CD4-positive, alpha-beta memory T cell (primary cell): ENCODE data around the gene GNPDA2. TPM values are rescaled to one million over a fixed set of nuclear protein-coding genes. Genes with fewer than 3 reads are reported as not detected.
A peak's percentile ranks its signal among the peaks of the same experiment; 100 is the strongest.

ENCODE experiments used
- CTCF ChIA-PET: fragments of 350-600 bp; sonication (Branson Sonifier 250); formaldehyde crosslinking; loops from one replicate; lab custom pipeline; 2021; ENCODE audit warnings: inconsistent platforms; ENCODE audit not compliant: partially characterized antibody; lab: Charles Lee
- POLR2A ChIA-PET: fragments of 350-600 bp; sonication (Branson Sonifier 250); formaldehyde crosslinking; loops from one replicate; lab custom pipeline; 2021; ENCODE audit not compliant: partially characterized antibody; lab: Charles Lee
- DNase-seq, 5 donors: peaks; one replicate each; pipeline versions ENCODE4 v3.0.0 to v3.0.0-alpha.2; 2020 to 2022; ENCODE audit warnings: mixed read lengths in 1 of 5
- H3K27ac ChIP-seq: one replicate; pipeline ENCODE4 v1.7.0; 2013; ENCODE audit warnings: low read depth, low read length
- H3K27me3 ChIP-seq: 2 replicates; pipeline ENCODE4 v1.7.0; 2013; ENCODE audit warnings: mild to moderate bottlenecking, low read length, moderate library complexity; ENCODE audit not compliant: insufficient read depth
- H3K36me3 ChIP-seq: 2 replicates; pipeline ENCODE4 v1.7.0; 2013; ENCODE audit warnings: mild to moderate bottlenecking, low read length, moderate library complexity; ENCODE audit not compliant: insufficient read depth
- H3K4me1 ChIP-seq: 2 replicates; pipeline ENCODE4 v1.7.0; 2013; ENCODE audit warnings: mild to moderate bottlenecking, low read length, moderate library complexity; ENCODE audit not compliant: insufficient read depth
- H3K4me3 ChIP-seq, 2 donors: one replicate each; pipeline ENCODE4 v1.7.0; 2013; ENCODE audit warnings: low read length in 2 of 2, mild to moderate bottlenecking in 1 of 2
- H3K9me3 ChIP-seq, 2 donors: one replicate each; pipeline ENCODE4 v1.7.0; 2013; ENCODE audit warnings: low read length in 2 of 2, control low read depth in 1 of 2; ENCODE audit not compliant: control insufficient read depth in 1 of 2
- H3K27ac Mint-ChIP-seq, 7 donors: one replicate each; pipeline ENCODE4 v1.8.0; 2020 to 2021; ENCODE audit warnings: mixed read lengths in 7 of 7, mild to moderate bottlenecking in 6 of 7, inconsistent platforms in 3 of 7, moderate library complexity in 3 of 7
- H3K27me3 Mint-ChIP-seq, 2 donors: one replicate each; pipeline ENCODE4 v1.8.0; 2020 to 2021; ENCODE audit warnings: mixed read lengths in 2 of 2
- H3K36me3 Mint-ChIP-seq, 2 donors: one replicate each; pipeline ENCODE4 v1.8.0; 2020 to 2021; ENCODE audit warnings: mixed read lengths in 2 of 2, inconsistent platforms in 1 of 2, mild to moderate bottlenecking in 1 of 2
- H3K4me1 Mint-ChIP-seq, 4 donors: one replicate each; pipeline ENCODE4 v1.8.0; 2020 to 2021; ENCODE audit warnings: mixed read lengths in 4 of 4, mild to moderate bottlenecking in 1 of 4
- H3K4me3 Mint-ChIP-seq, 8 donors: one replicate each; pipeline ENCODE4 v1.8.0; 2020 to 2021; ENCODE audit warnings: mixed read lengths in 8 of 8, mild to moderate bottlenecking in 7 of 8, moderate library complexity in 6 of 8, inconsistent platforms in 3 of 8
- H3K9me3 Mint-ChIP-seq, 8 donors: one replicate each; pipeline ENCODE4 v1.8.0; 2020 to 2021; ENCODE audit warnings: mixed read lengths in 8 of 8, mild to moderate bottlenecking in 5 of 8, inconsistent platforms in 3 of 8, moderate library complexity in 1 of 8
- intact Hi-C: fragments of 100-400 bp; cut with micrococcal nuclease; formaldehyde crosslinking; loops from one replicate; pipeline ENCODE4 v1.15.1; 2023
- polyA plus RNA-seq, 2 donors: library from polyadenylated mRNA; unstranded; fragments of 300-500 nt; fragmentation: Illumina TruSeq; gene quantifications; one replicate each; pipeline ENCODE4 v1.2.3, GENCODE V29; 2021
- total RNA-seq, 2 experiments: library from RNA; stranded (reverse); gene quantifications; one replicate each; pipeline ENCODE4 v1.2.3, GENCODE V29; 2021

GNPDA2 gene
- 10 to 100 TPM; 12.5 to 15.1 TPM for total RNA-seq
- polyA plus RNA-seq, result 10 to 100 TPM; 20.4 to 23.5 TPM

- no peaks in the 10 kb centered on the region for H3K36me3 ChIP-seq
- H3K27ac ChIP-seq, result peak within 1 kb of the TSS; percentile 56
- H3K4me3 Mint-ChIP-seq, result peak within 1 kb of the TSS; percentile 90 to 95 (median 94)
- peaks cover 37% of the 10 kb centered on the region for H3K4me1 ChIP-seq
- no peaks in the 10 kb centered on the region for H3K9me3 ChIP-seq
- DNase-seq, result peak; percentile 82 to 83 (median 82)
- H3K27ac Mint-ChIP-seq, result peak within 1 kb of the TSS; percentile 57 to 98 (median 87)
- ChIA-PET CTCF (interaction anchor here (1.5 to 1.9 kb wide), 3 partner anchors 13 to 48 kb away, joined by 4 to 7 read pairs (median 4); partner anchors contain the start of gene GUF1), POLR2A (interaction anchor here (0.6 to 4.7 kb wide), 6 partner anchors 8 to 48 kb away, joined by 3 to 60 read pairs (median 3); partner anchors contain the start of gene GUF1)
- peak within 1 kb of the TSS; percentile 72 to 94 for H3K4me3 ChIP-seq
- peaks cover 0 to 8% of the 10 kb centered on the region in 2 donors for H3K36me3 Mint-ChIP-seq
- no peaks in the 10 kb centered on the region for H3K9me3 Mint-ChIP-seq
- H3K27me3 ChIP-seq, result no peaks in the 10 kb centered on the region
- H3K27me3 Mint-ChIP-seq, result peaks cover 0 to 1% of the 10 kb centered on the region in 2 donors
- intact Hi-C loops, result loop anchor here (1.0 kb wide), 1 partner anchor 48 kb away; the partner anchor contains the start of gene GUF1
- H3K4me1 Mint-ChIP-seq, result peaks cover 27 to 43% (median 37%) of the 10 kb centered on the region in 4 donors
Observed at GRCh38 chr4:44726038-44726871, at the start of gene GNPDA2. TSS of gene GNPDA2 (minus strand) at chr4:44726556. CDS start at chr4:44722207, 4,349 bp downstream.

DNA sequence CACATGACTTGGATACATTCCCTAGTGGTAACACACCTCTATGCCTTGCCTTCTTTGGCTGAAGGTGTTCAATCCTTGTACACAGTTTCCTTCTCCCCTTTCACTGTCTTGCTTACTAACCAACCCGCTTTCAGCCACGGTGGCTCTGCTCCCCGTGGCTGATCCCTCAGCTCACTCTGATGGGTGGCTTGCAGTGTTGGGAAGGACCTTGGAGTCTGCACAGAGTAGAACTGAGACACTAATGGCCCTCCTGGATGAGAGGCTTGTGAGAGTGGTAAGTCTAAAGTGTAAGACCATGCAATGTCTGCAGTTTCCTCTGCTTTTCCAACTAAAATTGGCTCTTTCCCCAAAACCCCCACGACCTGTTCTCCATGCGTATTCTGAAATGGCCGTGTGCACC, 46.0 kb upstream of the GNPDA2 start:
- Histone ChIP-seq H3K27ac (no peak overlapping the region), H3K27me3 (no peaks in the 10 kb centered on the region), H3K36me3 (no peaks in the 10 kb centered on the region), H3K4me3 (no peak overlapping the region), H3K9me3 (no peaks in the 10 kb centered on the region), H3K4me1 (no peaks in the 10 kb centered on the region)
- ChIA-PET POLR2A (no interaction called here), CTCF (no interaction called here)
- intact Hi-C loops, result no loop called here
- Mint-ChIP-seq H3K4me1 (no peaks in the 10 kb centered on the region), H3K4me3 (no peak overlapping the region), H3K27ac (no peak overlapping the region), H3K27me3 (peaks cover 0 to 3% of the 10 kb centered on the region in 2 donors), H3K9me3 (peaks cover 0 to 18% (median 4%) of the 10 kb centered on the region in 8 donors), H3K36me3 (no peaks in the 10 kb centered on the region)
- DNase-seq, result no peak

GRCh38 chr4:44771789-44772188, 45.4 kb upstream of the GNPDA2 start:
- ChIA-PET CTCF (no interaction called here), POLR2A (no interaction called here)
- Mint-ChIP-seq H3K36me3 (no peaks in the 10 kb centered on the region), H3K9me3 (peaks cover 0 to 17% (median 4%) of the 10 kb centered on the region in 8 donors), H3K4me1 (no peaks in the 10 kb centered on the region), H3K27ac (no peak overlapping the region), H3K27me3 (peaks cover 0 to 3% of the 10 kb centered on the region in 2 donors), H3K4me3 (no peak overlapping the region)
- Histone ChIP-seq H3K27ac (no peak overlapping the region), H3K4me3 (no peak overlapping the region), H3K4me1 (no peaks in the 10 kb centered on the region), H3K27me3 (no peaks in the 10 kb centered on the region), H3K36me3 (no peaks in the 10 kb centered on the region), H3K9me3 (no peaks in the 10 kb centered on the region)
- no peak for DNase-seq
- intact Hi-C loops, result no loop called here

DNA sequence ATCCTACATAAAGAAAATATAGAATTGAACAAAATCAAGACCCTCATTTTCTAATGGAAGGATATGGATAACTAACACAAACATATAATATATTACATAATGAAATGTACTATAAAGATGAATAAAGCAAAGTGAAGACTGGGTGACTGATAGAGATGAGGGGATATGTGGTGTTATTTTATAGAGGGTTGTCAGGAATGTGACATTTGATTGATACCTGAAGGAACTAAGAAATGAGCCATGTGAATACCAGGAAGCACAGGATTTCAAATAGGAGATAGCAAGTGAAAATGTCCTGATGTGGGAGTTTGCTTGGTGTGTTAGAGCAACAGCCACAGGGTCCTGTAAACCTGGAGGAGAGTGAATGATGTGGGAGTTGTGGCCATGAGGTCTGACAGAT, 40.1 kb upstream of the GNPDA2 start:
- CTCF ChIA-PET, result interaction anchor here (1.6 kb wide), 1 partner anchor 11 kb away, joined by 5 read pairs; no protein-coding TSS in a partner anchor
- Histone ChIP-seq H3K9me3 (no peaks in the 10 kb centered on the region), H3K36me3 (no peaks in the 10 kb centered on the region), H3K4me1 (no peaks in the 10 kb centered on the region), H3K27me3 (no peaks in the 10 kb centered on the region), H3K4me3 (no peak overlapping the region), H3K27ac (no peak overlapping the region)
- Mint-ChIP-seq H3K4me3 (no peak overlapping the region), H3K27ac (no peak overlapping the region), H3K27me3 (peaks cover 2 to 3% of the 10 kb centered on the region in 2 donors), H3K36me3 (no peaks in the 10 kb centered on the region), H3K4me1 (no peaks in the 10 kb centered on the region), H3K9me3 (no peaks in the 10 kb centered on the region)
- intact Hi-C loops, result no loop called here
- DNase-seq, result no peak
- POLR2A ChIA-PET, result no interaction called here

DNA sequence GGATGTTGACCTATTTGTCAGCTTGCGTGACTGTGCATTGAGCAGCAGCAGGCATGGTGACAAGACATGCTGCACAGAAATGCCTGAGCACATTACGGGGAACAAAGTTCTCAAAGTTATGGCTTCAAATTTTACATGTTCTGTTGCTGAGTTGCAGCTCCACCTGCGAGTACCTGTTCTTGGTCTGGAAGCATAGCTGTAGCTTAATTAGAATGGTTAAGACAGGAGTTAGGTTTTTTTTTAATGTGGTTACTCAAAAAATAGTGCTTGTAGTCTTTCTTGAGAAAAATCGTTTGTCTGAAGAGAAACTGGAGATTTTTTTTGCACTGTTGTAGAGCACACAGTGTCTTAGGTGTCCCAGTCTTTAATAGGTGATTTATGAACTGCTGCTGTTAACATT, 38.8 kb upstream of the GNPDA2 start:
- no peak overlapping the region for H3K27ac Mint-ChIP-seq
- CTCF ChIA-PET, result interaction anchor here (1.6 kb wide), 1 partner anchor 10 kb away, joined by 5 read pairs; no protein-coding TSS in a partner anchor
- no peak overlapping the region for H3K4me3 ChIP-seq
- POLR2A ChIA-PET, result no interaction called here
- no peaks in the 10 kb centered on the region for H3K27me3 ChIP-seq
- DNase-seq, result no peak
- H3K4me3 Mint-ChIP-seq, result no peak overlapping the region
- H3K4me1 ChIP-seq, result no peaks in the 10 kb centered on the region
- no peak overlapping the region for H3K27ac ChIP-seq
- no peaks in the 10 kb centered on the region for H3K9me3 ChIP-seq
- no peaks in the 10 kb centered on the region for H3K36me3 Mint-ChIP-seq
- H3K9me3 Mint-ChIP-seq, result no peaks in the 10 kb centered on the region
- H3K36me3 ChIP-seq, result no peaks in the 10 kb centered on the region
- H3K4me1 Mint-ChIP-seq, result no peaks in the 10 kb centered on the region
- H3K27me3 Mint-ChIP-seq, result peaks cover 9% of the 10 kb centered on the region in 2 donors
- intact Hi-C loops, result no loop called here

DNA sequence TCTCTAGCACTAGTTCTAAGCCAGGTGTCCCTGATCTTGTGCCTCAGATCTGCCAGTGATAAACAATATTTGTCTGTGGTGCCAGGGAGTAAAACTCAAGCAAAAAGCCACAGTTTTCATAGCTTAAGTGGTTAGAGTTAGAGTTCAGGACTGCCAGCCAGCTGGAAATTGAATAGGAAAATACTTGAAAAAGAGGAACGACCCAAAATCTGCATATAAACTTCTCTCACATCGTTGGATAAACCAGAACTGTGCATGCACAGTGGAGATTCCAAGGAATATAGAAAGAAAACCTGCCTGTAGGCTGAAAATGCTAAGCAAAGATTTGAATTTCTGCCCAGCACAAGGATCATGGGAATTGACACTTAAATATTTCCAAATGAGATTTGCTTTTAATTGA, 35.0 kb upstream of the GNPDA2 start:
- H3K4me1 Mint-ChIP-seq, result no peaks in the 10 kb centered on the region
- H3K27ac ChIP-seq, result no peak overlapping the region
- H3K36me3 Mint-ChIP-seq, result no peaks in the 10 kb centered on the region
- no peaks in the 10 kb centered on the region for H3K27me3 ChIP-seq
- H3K4me3 Mint-ChIP-seq, result no peak overlapping the region
- ChIA-PET POLR2A (no interaction called here), CTCF (no interaction called here)
- intact Hi-C loops, result no loop called here
- no peaks in the 10 kb centered on the region for H3K36me3 ChIP-seq
- DNase-seq, result no peak
- peaks cover 9% of the 10 kb centered on the region in 2 donors for H3K27me3 Mint-ChIP-seq
- no peaks in the 10 kb centered on the region for H3K9me3 Mint-ChIP-seq
- H3K27ac Mint-ChIP-seq, result no peak overlapping the region
- H3K4me1 ChIP-seq, result no peaks in the 10 kb centered on the region
- H3K4me3 ChIP-seq, result no peak overlapping the region
- H3K9me3 ChIP-seq, result no peaks in the 10 kb centered on the region

GRCh38 chr4:44760142-44760898, 34.0 kb upstream of the GNPDA2 start:
- Mint-ChIP-seq H3K27ac (no peak overlapping the region), H3K27me3 (peaks cover 9% of the 10 kb centered on the region in 2 donors), H3K4me1 (no peaks in the 10 kb centered on the region), H3K36me3 (no peaks in the 10 kb centered on the region), H3K4me3 (no peak overlapping the region), H3K9me3 (no peaks in the 10 kb centered on the region)
- Histone ChIP-seq H3K27me3 (no peaks in the 10 kb centered on the region), H3K4me3 (no peak overlapping the region), H3K27ac (no peak overlapping the region), H3K4me1 (no peaks in the 10 kb centered on the region), H3K36me3 (no peaks in the 10 kb centered on the region), H3K9me3 (no peaks in the 10 kb centered on the region)
- CTCF ChIA-PET, result interaction anchor here (0.8 to 3.2 kb wide), 7 partner anchors 8 to 81 kb away, joined by 3 to 21 read pairs (median 4); no protein-coding TSS in a partner anchor
- intact Hi-C loops, result no loop called here
- POLR2A ChIA-PET, result no interaction called here
- peak in 4 of 5 donors; percentile 17 to 37 (median 29) for DNase-seq
